Measurements from ENCODE around the gene TENT4A. TPM values are rescaled to one million over a fixed set of nuclear protein-coding genes. Genes with fewer than 3 reads are reported as not detected.
"Not testable (repeated sequence)": the region's sequence is repeated elsewhere in the genome, so short reads cannot be mapped to it uniquely, and the experiment has no call there.

The TENT4A gene
- total RNA-seq, 1 donor from 2014 or later = 16.1 TPM

DNA sequence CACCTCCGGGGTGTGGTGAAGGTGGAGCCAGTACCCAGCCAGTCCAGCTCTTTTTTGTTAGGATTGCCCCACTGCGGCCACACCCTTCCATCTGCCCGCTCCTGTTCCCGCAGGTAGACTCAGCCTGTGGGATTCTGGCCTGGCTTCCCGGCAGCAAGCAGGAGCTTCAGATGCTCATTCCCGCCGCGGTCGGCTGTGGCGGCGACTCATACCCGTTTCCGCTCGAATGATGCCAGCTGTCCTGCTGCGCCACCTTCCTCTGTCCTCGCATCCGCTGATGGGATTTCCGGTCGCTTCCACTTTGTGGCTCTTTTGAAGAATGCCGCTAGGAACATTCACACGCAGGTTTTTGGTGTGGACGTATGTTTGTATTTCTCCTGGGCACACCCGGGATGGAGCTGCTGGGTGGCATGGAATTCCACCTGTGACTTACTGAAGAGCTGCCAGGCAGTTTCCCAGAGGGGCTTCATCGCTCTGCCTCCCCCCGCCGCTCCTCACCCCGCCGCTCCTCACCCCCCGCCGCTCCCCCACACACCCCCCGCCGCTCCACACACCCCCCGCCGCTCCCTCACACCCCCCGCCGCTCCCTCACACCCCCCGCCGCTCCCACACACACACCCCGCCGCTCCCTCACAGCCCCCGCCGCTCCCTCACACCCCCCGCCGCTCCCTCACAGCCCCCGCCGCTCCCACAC lies 60.3 kb downstream of the TENT4A start:
- no peak overlapping the region for H3K4me3 ChIP-seq (ENCODE audit: low read depth, low read length)
- TF ChIP-seq, protein P1, sequence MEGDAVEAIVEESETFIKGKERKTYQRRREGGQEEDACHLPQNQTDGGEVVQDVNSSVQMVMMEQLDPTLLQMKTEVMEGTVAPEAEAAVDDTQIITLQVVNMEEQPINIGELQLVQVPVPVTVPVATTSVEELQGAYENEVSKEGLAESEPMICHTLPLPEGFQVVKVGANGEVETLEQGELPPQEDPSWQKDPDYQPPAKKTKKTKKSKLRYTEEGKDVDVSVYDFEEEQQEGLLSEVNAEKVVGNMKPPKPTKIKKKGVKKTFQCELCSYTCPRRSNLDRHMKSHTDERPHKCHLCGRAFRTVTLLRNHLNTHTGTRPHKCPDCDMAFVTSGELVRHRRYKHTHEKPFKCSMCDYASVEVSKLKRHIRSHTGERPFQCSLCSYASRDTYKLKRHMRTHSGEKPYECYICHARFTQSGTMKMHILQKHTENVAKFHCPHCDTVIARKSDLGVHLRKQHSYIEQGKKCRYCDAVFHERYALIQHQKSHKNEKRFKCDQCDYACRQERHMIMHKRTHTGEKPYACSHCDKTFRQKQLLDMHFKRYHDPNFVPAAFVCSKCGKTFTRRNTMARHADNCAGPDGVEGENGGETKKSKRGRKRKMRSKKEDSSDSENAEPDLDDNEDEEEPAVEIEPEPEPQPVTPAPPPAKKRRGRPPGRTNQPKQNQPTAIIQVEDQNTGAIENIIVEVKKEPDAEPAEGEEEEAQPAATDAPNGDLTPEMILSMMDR (conservative IDR thresholded peaks at IDR 0.05; ENCODE audit: low read depth, low read length) = no peak
- no peak for DNase-seq (ENCODE audit: low read depth)

DNA sequence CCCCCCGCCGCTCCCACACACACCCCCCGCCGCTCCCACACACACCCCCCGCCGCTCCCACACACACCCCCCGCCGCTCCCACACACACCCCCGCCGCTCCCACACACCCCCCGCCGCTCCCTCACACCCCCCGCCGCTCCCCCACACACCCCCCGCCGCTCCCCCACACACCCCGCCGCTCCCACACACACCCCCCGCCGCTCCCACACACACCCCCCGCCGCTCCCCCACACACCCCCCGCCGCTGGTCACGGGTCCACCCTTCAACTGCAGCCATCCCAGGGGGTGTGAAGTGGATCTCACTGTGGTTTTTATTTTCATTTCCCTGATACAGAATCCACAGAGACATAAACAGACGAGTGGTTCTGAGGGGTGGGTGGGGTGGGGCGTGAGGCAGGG lies 61.0 kb downstream of the TENT4A start:
- DNase-seq (ENCODE audit: low read depth); H3K4me3 ChIP-seq (ENCODE audit: low read depth, low read length): not testable (repeated sequence)

DNA sequence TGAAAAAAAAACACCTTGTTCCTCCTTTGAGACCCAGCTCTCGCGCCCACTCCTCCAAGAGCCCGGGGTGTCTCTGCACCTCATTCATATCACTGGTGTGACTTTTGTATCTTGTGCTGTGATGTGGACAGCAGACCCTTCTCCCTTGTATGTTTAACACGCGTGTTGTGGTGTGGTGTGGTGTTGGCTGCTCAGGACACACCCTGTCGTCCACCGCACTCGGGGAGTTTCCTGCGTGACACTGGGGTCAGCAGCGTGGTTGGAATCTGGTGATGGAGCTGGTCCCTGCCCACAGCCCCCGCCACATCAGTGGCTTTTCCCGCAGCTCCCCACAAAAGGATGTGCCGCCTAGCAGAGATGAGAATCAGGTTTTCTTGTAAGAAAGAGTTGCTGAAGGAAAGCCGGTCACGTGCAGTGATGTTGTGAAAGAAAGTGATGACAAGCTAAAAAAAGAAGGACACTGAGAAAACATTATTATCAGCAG lies 61.5 kb downstream of the TENT4A start:
- DNase-seq (ENCODE audit: low read depth) = no peak
- H3K4me3 ChIP-seq (ENCODE audit: low read depth, low read length) = no peak overlapping the region
- TF ChIP-seq, protein P1 (conservative IDR thresholded peaks at IDR 0.05; ENCODE audit: low read depth, low read length) = no peak

DNA sequence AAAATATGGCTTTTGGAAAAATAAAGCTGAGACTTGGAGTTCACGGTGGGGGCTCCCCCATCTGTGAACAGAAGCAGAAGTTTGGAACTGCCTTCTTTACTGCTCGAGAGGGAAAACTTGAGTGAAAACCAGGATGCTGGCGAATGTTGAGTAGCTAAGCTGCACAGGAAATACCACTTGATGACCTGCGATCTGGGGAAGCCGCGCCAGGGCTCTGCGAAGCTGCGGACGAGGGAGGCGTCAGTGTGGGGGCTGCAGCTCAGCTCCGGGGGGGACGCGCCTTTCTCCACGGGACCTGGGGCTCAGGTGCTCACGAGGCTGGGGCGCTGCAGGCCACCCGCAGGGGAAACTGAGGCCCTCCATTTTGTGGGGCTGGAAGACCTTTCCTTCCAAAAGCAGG lies 62.3 kb downstream of the TENT4A start:
- TF ChIP-seq, protein P1 (conservative IDR thresholded peaks at IDR 0.05; ENCODE audit: low read depth, low read length) = no peak
- no peak overlapping the region for H3K4me3 ChIP-seq (ENCODE audit: low read depth, low read length)
- no peak for DNase-seq (ENCODE audit: low read depth)

DNA sequence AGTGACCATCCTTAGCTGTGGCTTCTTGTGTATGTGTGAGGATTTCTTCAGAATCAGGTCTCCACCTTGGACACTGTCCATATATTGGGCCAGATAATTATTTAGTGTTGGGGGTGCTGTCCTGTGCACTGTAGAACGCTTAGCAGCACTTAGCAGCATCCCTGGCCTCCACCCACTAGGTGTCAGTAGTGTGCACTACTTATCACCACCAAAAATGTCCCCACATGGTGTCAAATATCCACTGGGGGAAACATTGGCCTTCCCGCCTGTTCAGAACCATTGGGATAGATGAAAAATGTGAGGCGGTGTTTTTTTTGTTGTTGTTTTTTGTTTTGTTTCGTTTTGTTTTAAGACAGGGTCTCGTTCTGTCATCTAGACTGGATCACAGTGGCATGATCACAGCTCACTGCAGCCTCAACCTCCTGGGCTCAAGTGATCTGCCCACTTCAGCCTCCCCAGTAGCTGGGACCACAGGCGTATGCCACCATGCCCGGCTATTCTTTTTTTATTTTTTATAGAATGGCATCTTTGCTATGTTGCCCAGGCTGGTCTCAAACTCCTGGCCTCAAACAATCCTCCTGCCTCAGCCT lies 67.7 kb downstream of the TENT4A start:
- H3K4me3 ChIP-seq (ENCODE audit: low read depth, low read length) = no peak overlapping the region
- DNase-seq (ENCODE audit: low read depth) = no peak
- TF ChIP-seq, protein P1 (conservative IDR thresholded peaks at IDR 0.05; ENCODE audit: low read depth, low read length) = peak; percentile 57

DNA sequence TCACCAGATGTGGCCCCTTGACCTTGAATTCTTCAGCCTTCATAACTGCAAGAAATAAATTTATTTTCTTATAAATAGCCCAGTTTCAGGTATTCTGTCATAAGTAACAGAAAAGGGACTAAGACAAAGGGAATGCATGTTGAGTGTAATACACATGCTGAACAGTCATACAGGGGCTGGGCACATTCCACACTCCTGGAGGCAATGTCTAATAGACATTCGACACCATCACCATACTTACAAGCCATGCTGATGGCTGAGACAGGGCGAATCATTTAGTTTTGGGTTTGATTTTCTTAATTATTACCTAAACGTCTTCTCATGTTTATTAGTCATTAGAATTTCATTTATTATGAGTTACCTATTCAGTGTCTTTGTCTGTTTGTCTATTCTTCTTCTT lies 68.5 kb downstream of the TENT4A start:
- no peak for DNase-seq (ENCODE audit: low read depth)

DNA sequence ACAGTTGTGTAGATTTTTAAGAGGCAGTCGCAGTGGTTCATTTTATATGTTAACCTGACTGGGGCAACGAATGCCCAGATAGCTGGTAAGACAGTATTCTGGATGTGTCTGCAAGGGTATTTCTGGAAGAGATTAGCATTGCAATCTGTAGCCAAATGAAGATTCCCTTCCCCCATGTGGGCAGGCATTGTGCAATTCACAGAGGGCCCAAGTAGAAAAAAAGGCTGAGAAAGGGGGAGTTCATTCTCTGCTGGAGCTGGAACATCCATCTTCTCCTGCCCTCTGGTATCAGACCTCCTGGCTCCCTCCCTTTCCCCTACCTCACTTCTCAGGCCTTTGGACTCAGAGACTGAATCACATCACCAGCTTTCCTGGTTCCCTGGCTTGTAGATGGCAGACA lies 70.6 kb downstream of the TENT4A start:
- no peak for DNase-seq (ENCODE audit: low read depth)
- H3K4me3 ChIP-seq (ENCODE audit: low read depth, low read length) = no peak overlapping the region
- TF ChIP-seq, protein P1 (conservative IDR thresholded peaks at IDR 0.05; ENCODE audit: low read depth, low read length) = no peak

More for the DNA sequence above, 68.5 kb downstream of the TENT4A start:
- H3K4me3 ChIP-seq (ENCODE audit: low read depth, low read length) = no peak overlapping the region
- TF ChIP-seq, protein P1 (conservative IDR thresholded peaks at IDR 0.05; ENCODE audit: low read depth, low read length) = no peak

Measured in epithelial cell of proximal tubule (primary cell).